Raji (cell line): ENCODE results near the gene NWD2.

Source experiments
- POLR2A ChIP-seq: IDR thresholded peaks from 2 replicates; pipeline ENCODE4 v1.6.1; 2011; ENCODE audit warnings: low read depth, low read length, control low read depth; ENCODE audit not compliant: insufficient read depth

The NWD2 gene

GRCh38 chr4:37464373-37465128, 220.0 kb downstream of the NWD2 start:
- no peak for TF ChIP-seq POLR2A

GRCh38 chr4:37465296-37465695, 220.8 kb downstream of the NWD2 start:
- TF ChIP-seq POLR2A: no peak

- TF ChIP-seq POLR2A: no peak
Observed at GRCh38 chr4:37465845-37466244, 221.3 kb downstream of the NWD2 start.

- TF ChIP-seq POLR2A: no peak
Observed at GRCh38 chr4:37467223-37467622, 222.7 kb downstream of the NWD2 start.

- no peak for TF ChIP-seq POLR2A
Observed at GRCh38 chr4:37467824-37468223, 223.3 kb downstream of the NWD2 start.

GRCh38 chr4:37469286-37469685, 224.7 kb downstream of the NWD2 start:
- TF ChIP-seq POLR2A: no peak

DNA sequence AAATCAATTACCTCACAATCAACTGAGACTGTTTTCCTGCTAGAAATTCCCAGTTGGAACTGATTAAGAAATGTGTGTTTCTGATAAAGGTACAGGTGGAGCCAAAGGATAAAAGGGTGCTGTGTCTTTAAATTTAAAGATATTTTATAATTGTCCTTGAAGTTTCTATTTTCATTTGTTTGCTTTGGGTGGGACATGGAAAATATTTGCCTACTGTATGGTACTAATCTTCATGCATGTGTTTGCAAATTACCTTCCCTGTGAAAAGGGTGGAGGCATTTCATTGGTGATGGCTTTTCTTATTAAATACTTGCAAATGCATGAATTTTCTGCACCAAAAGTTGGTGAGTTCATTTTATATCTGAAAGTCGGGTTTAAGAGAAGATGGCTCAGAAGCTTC, 225.7 kb downstream of the NWD2 start:
- no peak for TF ChIP-seq POLR2A

DNA sequence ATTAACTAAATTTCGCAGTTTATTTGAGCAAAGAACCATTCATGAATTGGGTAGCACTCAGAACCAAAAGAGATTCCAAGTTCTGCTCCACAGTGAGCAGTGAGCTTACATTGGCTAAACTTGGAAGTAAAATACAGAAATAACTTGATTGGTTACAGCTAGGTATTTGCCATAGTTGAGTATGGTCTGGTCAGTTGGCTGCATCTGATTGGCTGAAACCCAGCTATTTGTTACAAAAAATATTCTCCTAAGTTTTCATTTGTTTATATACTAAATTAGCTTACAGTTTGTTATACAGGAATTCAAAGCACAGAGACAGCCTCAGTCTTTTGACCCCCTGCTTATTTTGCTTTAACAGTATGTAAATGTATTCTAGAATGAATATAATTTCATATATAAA, 226.6 kb downstream of the NWD2 start:
- no peak for TF ChIP-seq POLR2A

GRCh38 chr4:37471971-37472370, 227.4 kb downstream of the NWD2 start:
- TF ChIP-seq POLR2A: no peak

DNA sequence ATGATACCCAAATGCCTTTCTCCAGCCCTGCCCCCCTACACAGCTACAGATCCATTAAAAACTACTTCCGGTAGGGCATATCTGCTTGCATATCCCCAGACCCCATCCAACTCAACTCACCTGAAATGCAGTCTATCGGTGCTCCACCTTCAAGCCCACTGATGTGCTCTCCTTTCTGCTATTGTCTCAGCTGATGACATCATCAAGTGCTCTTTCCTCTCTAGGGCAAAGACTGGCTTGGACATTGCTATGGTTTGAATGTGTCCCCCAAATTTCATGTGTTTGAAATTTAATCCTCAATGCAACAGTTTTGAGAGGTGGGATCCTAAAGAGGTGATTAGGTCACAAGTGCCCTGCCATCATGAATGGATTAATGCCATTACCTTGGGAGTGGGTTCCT, 229.3 kb downstream of the NWD2 start:
- no peak for TF ChIP-seq POLR2A

GRCh38 chr4:37475087-37475486, 230.5 kb downstream of the NWD2 start:
- no peak for TF ChIP-seq POLR2A

- no peak for TF ChIP-seq POLR2A
Observed at GRCh38 chr4:37475776-37476175, 231.2 kb downstream of the NWD2 start.

DNA sequence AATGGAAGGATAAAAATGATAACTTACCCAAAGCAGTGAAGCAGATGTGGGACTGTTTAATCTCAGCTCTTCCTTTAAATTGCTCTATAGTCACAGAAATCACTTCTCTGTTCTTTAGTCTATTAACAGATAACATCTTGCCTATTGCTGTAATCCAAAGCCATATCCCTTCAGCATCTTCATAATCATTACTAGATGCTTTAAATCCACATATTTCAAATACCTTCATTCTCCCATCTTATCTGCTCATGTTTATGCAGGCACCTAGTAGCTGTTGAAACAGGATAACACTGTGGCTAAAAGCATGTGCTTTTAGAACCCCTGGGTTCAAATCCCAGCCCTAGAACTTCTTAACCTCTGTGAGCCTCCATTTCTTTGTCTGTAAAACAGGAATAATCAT, 231.7 kb downstream of the NWD2 start:
- TF ChIP-seq POLR2A: no peak

DNA sequence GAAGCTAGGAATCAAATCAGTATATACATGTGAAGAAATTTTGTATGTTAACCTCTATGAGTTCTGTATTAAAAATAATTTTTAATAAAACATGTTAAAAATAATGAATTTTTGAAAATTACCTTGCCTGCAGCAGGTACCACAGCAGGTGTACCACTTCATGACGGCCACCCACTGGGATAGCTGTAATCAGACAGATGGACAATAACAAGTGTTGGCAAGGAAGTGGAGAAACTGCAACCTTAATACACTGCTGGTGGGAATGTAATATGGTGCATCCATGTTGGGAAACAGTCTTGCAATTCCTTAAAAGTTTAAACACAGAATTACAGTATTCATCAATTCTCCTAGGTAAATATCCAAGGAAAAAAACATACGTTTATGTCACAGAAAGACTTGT, 232.1 kb downstream of the NWD2 start:
- TF ChIP-seq POLR2A: no peak

DNA sequence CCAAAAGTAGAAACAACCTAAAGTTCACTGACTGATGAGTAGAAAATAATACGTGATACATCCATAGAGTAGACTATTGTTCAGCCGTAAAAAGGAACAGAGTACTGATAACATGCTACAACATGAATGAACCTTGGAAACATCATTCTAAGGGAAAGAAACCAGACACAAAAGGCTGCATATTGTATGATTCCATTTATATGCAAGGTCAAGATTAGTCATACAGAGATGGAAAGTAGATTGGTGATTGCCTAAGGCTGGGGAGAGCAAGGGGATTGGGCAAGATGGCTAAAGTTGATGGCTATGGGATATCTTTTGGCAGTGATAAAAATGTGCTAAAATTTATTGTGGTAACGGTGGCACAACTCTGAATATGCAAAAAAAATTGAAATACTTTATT, 232.6 kb downstream of the NWD2 start:
- TF ChIP-seq POLR2A: no peak

DNA sequence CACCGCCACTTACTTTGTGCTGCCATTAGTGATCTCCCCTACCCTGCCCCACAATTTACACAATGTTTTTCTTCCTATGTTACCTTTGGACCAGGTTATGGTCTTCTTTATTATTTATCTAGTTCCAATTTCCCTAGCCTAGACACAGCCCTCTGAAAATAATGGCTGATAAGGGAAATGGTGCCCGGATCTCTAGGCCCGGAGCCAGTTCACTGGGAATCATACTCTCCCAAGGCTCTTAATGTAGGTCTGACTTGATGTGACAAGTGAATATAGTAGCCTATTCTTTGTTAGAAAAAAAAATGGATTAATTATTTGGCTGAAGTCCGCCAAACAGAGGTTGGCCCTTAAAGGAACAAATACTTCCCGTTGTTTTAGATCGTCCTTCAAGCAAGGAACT, 233.6 kb downstream of the NWD2 start:
- TF ChIP-seq POLR2A: no peak

GRCh38 chr4:37480509-37480908, 236.0 kb downstream of the NWD2 start:
- TF ChIP-seq POLR2A: no peak
